SKM-1 (cell line): ENCODE results near the gene ADH1C.
"Not testable (repeated sequence)": the region's sequence is repeated elsewhere in the genome, so short reads cannot be mapped to it uniquely, and the experiment has no call there.

Experiments
- DNase-seq: peaks from one replicate; lab custom pipeline; 2025; ENCODE audit not compliant: unreplicated experiment; lab: John Stamatoyannopoulos, UW

Gene ADH1C

GRCh38 chr4:99352602-99353537 lies at the start of gene ADH1C:
ADH1C (minus strand) TSS chr4:99352746; CDS start chr4:99352675, 71 bp downstream.
- no peak for DNase-seq

- DNase-seq: no peak
These were observed 48.3 kb upstream of the ADH1C start for GRCh38 chr4:99400831-99401230.

- no peak for DNase-seq
These were observed 46.5 kb upstream of the ADH1C start for GRCh38 chr4:99399017-99399416.

- no peak for DNase-seq
These were observed 43.2 kb upstream of the ADH1C start for GRCh38 chr4:99395595-99396364.

- DNase-seq: no peak
These were observed 42.4 kb upstream of the ADH1C start for GRCh38 chr4:99394896-99395295.

GRCh38 chr4:99390055-99390454 lies 37.5 kb upstream of the ADH1C start:
- DNase-seq: no peak

- DNase-seq: no peak
These were observed 37.1 kb upstream of the ADH1C start for GRCh38 chr4:99389606-99390005.

GRCh38 chr4:99383833-99384392 lies 31.4 kb upstream of the ADH1C start:
- no peak for DNase-seq

GRCh38 chr4:99383399-99383798 lies 30.9 kb upstream of the ADH1C start:
- DNase-seq: no peak

GRCh38 chr4:99382745-99383360 lies 30.3 kb upstream of the ADH1C start:
- DNase-seq: no peak

- no peak for DNase-seq
These were observed 29.1 kb upstream of the ADH1C start for GRCh38 chr4:99381588-99382175.

GRCh38 chr4:99379571-99379970 lies 27.0 kb upstream of the ADH1C start:
- no peak for DNase-seq

GRCh38 chr4:99378876-99379275 lies 26.3 kb upstream of the ADH1C start:
- DNase-seq: no peak

GRCh38 chr4:99377341-99377740 lies 24.8 kb upstream of the ADH1C start:
- DNase-seq: not testable (repeated sequence)

- not testable (repeated sequence) for DNase-seq
These were observed 19.9 kb upstream of the ADH1C start for GRCh38 chr4:99372464-99372863.

- DNase-seq: not testable (repeated sequence)
These were observed 15.3 kb upstream of the ADH1C start for GRCh38 chr4:99367817-99368216.

GRCh38 chr4:99366491-99366890 lies 13.9 kb upstream of the ADH1C start:
- DNase-seq: no peak

GRCh38 chr4:99362768-99363167 lies 10.2 kb upstream of the ADH1C start:
- no peak for DNase-seq

GRCh38 chr4:99361899-99362275 lies 9.3 kb upstream of the ADH1C start:
- DNase-seq: no peak

- DNase-seq: no peak
These were observed 8.8 kb upstream of the ADH1C start for GRCh38 chr4:99361268-99361898.
